ENCODE results near the gene SFMBT2.

SFMBT2 gene

GRCh38 chr10:7362471-7362870 is 48.4 kb downstream of the SFMBT2 start:
- DNase-seq: no peak

GRCh38 chr10:7361316-7361715 is 49.5 kb downstream of the SFMBT2 start:
- no peak for DNase-seq

GRCh38 chr10:7359954-7360353 is 50.9 kb downstream of the SFMBT2 start:
- no peak for DNase-seq

- DNase-seq: no peak
Measured at GRCh38 chr10:7359356-7359755, 51.5 kb downstream of the SFMBT2 start.

- DNase-seq: no peak
Measured at GRCh38 chr10:7357193-7357592, 53.6 kb downstream of the SFMBT2 start.

GRCh38 chr10:7354330-7355047 is 56.3 kb downstream of the SFMBT2 start:
- DNase-seq: no peak

- DNase-seq: no peak
Measured at GRCh38 chr10:7351894-7352293, 58.9 kb downstream of the SFMBT2 start.

- DNase-seq: no peak
Measured at GRCh38 chr10:7350541-7351195, 60.2 kb downstream of the SFMBT2 start.

- no peak for DNase-seq
Measured at GRCh38 chr10:7345717-7346116, 65.1 kb downstream of the SFMBT2 start.

GRCh38 chr10:7343040-7343439 is 67.8 kb downstream of the SFMBT2 start:
- no peak for DNase-seq

GRCh38 chr10:7340179-7340874 is 70.5 kb downstream of the SFMBT2 start:
- no peak for DNase-seq

- DNase-seq: no peak
Measured at GRCh38 chr10:7339510-7339909, 71.3 kb downstream of the SFMBT2 start.

GRCh38 chr10:7338469-7338868 is 72.4 kb downstream of the SFMBT2 start:
- DNase-seq: no peak

GRCh38 chr10:7337431-7338171 is 73.2 kb downstream of the SFMBT2 start:
- peak in 1 of 2 experiments; percentile 42 for DNase-seq

- DNase-seq: no peak
Measured at GRCh38 chr10:7335977-7336376, 74.9 kb downstream of the SFMBT2 start.

- no peak for DNase-seq
Measured at GRCh38 chr10:7334642-7334964, 76.2 kb downstream of the SFMBT2 start.

GRCh38 chr10:7333961-7334641 is 76.7 kb downstream of the SFMBT2 start:
- DNase-seq: no peak

- no peak for DNase-seq
Measured at GRCh38 chr10:7329219-7329618, 81.6 kb downstream of the SFMBT2 start.

GRCh38 chr10:7327885-7328284 is 82.9 kb downstream of the SFMBT2 start:
- DNase-seq: no peak

- DNase-seq: no peak
Measured at GRCh38 chr10:7322623-7323022, 88.2 kb downstream of the SFMBT2 start.

GRCh38 chr10:7320072-7320471 is 90.8 kb downstream of the SFMBT2 start:
- DNase-seq: no peak

GRCh38 chr10:7319632-7320031 is 91.2 kb downstream of the SFMBT2 start:
- DNase-seq: no peak

- DNase-seq: no peak
Measured at GRCh38 chr10:7318836-7319235, 92.0 kb downstream of the SFMBT2 start.

Measured in activated T-cell treated with anti-CD3 and anti-CD28 coated beads, Interleukin-2, amount 50 U/mL, for 48 hours (primary cell).